ENCODE results near the gene LY86.
A peak's percentile ranks its signal among the peaks of the same experiment; 100 is the strongest.

The LY86 gene

GRCh38 chr6:6690144-6690483 is 101.6 kb downstream of the LY86 start:
- no peaks in the 10 kb centered on the region for H3K36me3 ChIP-seq (ENCODE audit: control insufficient read depth, insufficient read depth, low read length)
- no peak overlapping the region for H3K27ac ChIP-seq (ENCODE audit: low read length)
- no CpG with 5 or more reads among the region's 2 CpGs for WGBS (ENCODE audit: insufficient coverage, insufficient read length)
- H3K4me1 ChIP-seq (ENCODE audit: control insufficient read depth, insufficient read depth, low read length), result peaks cover 5% of the 10 kb centered on the region
- DNase-seq (ENCODE audit: low read depth, low spot score), result no peak
- no peaks in the 10 kb centered on the region for H3K27me3 ChIP-seq (ENCODE audit: control insufficient read depth, insufficient read depth, low read length)
- H3K4me3 ChIP-seq (ENCODE audit: low read length), result no peak overlapping the region
- H3K9me3 ChIP-seq (ENCODE audit: control insufficient read depth, insufficient read depth, low read length), result no peaks in the 10 kb centered on the region

GRCh38 chr6:6694368-6694780 is 105.9 kb downstream of the LY86 start:
- H3K4me1 ChIP-seq (ENCODE audit: control insufficient read depth, insufficient read depth, low read length), result peaks cover 12% of the 10 kb centered on the region
- H3K27me3 ChIP-seq (ENCODE audit: control insufficient read depth, insufficient read depth, low read length), result no peaks in the 10 kb centered on the region
- no peaks in the 10 kb centered on the region for H3K36me3 ChIP-seq (ENCODE audit: control insufficient read depth, insufficient read depth, low read length)
- no peak overlapping the region for H3K4me3 ChIP-seq (ENCODE audit: low read length)
- H3K27ac ChIP-seq (ENCODE audit: low read length), result no peak overlapping the region
- WGBS (ENCODE audit: insufficient coverage, insufficient read length), result no CpG with 5 or more reads among the region's 6 CpGs
- H3K9me3 ChIP-seq (ENCODE audit: control insufficient read depth, insufficient read depth, low read length), result no peaks in the 10 kb centered on the region
- DNase-seq (ENCODE audit: low read depth, low spot score), result peak; percentile 35

GRCh38 chr6:6694825-6695624 is 106.5 kb downstream of the LY86 start:
- DNase-seq (ENCODE audit: low read depth, low spot score), result no peak
- WGBS (ENCODE audit: insufficient coverage, insufficient read length), result no CpG with 5 or more reads among the region's 18 CpGs
- Histone ChIP-seq H3K4me3 (ENCODE audit: low read length) (no peak overlapping the region), H3K27me3 (ENCODE audit: control insufficient read depth, insufficient read depth, low read length) (no peaks in the 10 kb centered on the region), H3K27ac (ENCODE audit: low read length) (no peak overlapping the region), H3K36me3 (ENCODE audit: control insufficient read depth, insufficient read depth, low read length) (no peaks in the 10 kb centered on the region), H3K4me1 (ENCODE audit: control insufficient read depth, insufficient read depth, low read length) (peaks cover 12% of the 10 kb centered on the region), H3K9me3 (ENCODE audit: control insufficient read depth, insufficient read depth, low read length) (no peaks in the 10 kb centered on the region)

GRCh38 chr6:6695625-6696276 is 107.2 kb downstream of the LY86 start:
- no peaks in the 10 kb centered on the region for H3K36me3 ChIP-seq (ENCODE audit: control insufficient read depth, insufficient read depth, low read length)
- no CpG with 5 or more reads among the region's 6 CpGs for WGBS (ENCODE audit: insufficient coverage, insufficient read length)
- H3K27me3 ChIP-seq (ENCODE audit: control insufficient read depth, insufficient read depth, low read length), result no peaks in the 10 kb centered on the region
- H3K27ac ChIP-seq (ENCODE audit: low read length), result no peak overlapping the region
- DNase-seq (ENCODE audit: low read depth, low spot score), result no peak
- peaks cover 12% of the 10 kb centered on the region for H3K4me1 ChIP-seq (ENCODE audit: control insufficient read depth, insufficient read depth, low read length)
- no peaks in the 10 kb centered on the region for H3K9me3 ChIP-seq (ENCODE audit: control insufficient read depth, insufficient read depth, low read length)
- no peak overlapping the region for H3K4me3 ChIP-seq (ENCODE audit: low read length)

- H3K27ac ChIP-seq (ENCODE audit: low read length), result no peak overlapping the region
- no peaks in the 10 kb centered on the region for H3K36me3 ChIP-seq (ENCODE audit: control insufficient read depth, insufficient read depth, low read length)
- peaks cover 12% of the 10 kb centered on the region for H3K4me1 ChIP-seq (ENCODE audit: control insufficient read depth, insufficient read depth, low read length)
- DNase-seq (ENCODE audit: low read depth, low spot score), result peak; percentile 68
- no peaks in the 10 kb centered on the region for H3K9me3 ChIP-seq (ENCODE audit: control insufficient read depth, insufficient read depth, low read length)
- no CpG with 5 or more reads among the region's 9 CpGs for WGBS (ENCODE audit: insufficient coverage, insufficient read length)
- H3K27me3 ChIP-seq (ENCODE audit: control insufficient read depth, insufficient read depth, low read length), result no peaks in the 10 kb centered on the region
- no peak overlapping the region for H3K4me3 ChIP-seq (ENCODE audit: low read length)
These were observed 108.5 kb downstream of the LY86 start for GRCh38 chr6:6696867-6697531.

GRCh38 chr6:6697620-6698019 is 109.1 kb downstream of the LY86 start:
- no peaks in the 10 kb centered on the region for H3K9me3 ChIP-seq (ENCODE audit: control insufficient read depth, insufficient read depth, low read length)
- no CpG with 5 or more reads among the region's 3 CpGs for WGBS (ENCODE audit: insufficient coverage, insufficient read length)
- H3K27ac ChIP-seq (ENCODE audit: low read length), result no peak overlapping the region
- no peak for DNase-seq (ENCODE audit: low read depth, low spot score)
- no peaks in the 10 kb centered on the region for H3K36me3 ChIP-seq (ENCODE audit: control insufficient read depth, insufficient read depth, low read length)
- H3K27me3 ChIP-seq (ENCODE audit: control insufficient read depth, insufficient read depth, low read length), result no peaks in the 10 kb centered on the region
- H3K4me3 ChIP-seq (ENCODE audit: low read length), result no peak overlapping the region
- H3K4me1 ChIP-seq (ENCODE audit: control insufficient read depth, insufficient read depth, low read length), result peaks cover 12% of the 10 kb centered on the region

GRCh38 chr6:6699741-6700367 is 111.3 kb downstream of the LY86 start:
- no peak for DNase-seq (ENCODE audit: low read depth, low spot score)
- Histone ChIP-seq H3K9me3 (ENCODE audit: control insufficient read depth, insufficient read depth, low read length) (no peaks in the 10 kb centered on the region), H3K4me1 (ENCODE audit: control insufficient read depth, insufficient read depth, low read length) (peaks cover 7% of the 10 kb centered on the region), H3K36me3 (ENCODE audit: control insufficient read depth, insufficient read depth, low read length) (no peaks in the 10 kb centered on the region), H3K27ac (ENCODE audit: low read length) (no peak overlapping the region), H3K4me3 (ENCODE audit: low read length) (no peak overlapping the region), H3K27me3 (ENCODE audit: control insufficient read depth, insufficient read depth, low read length) (no peaks in the 10 kb centered on the region)
- WGBS (ENCODE audit: insufficient coverage, insufficient read length), result no CpG with 5 or more reads among the region's 11 CpGs

- Histone ChIP-seq H3K36me3 (ENCODE audit: control insufficient read depth, insufficient read depth, low read length) (no peaks in the 10 kb centered on the region), H3K4me1 (ENCODE audit: control insufficient read depth, insufficient read depth, low read length) (peaks cover 4% of the 10 kb centered on the region), H3K27ac (ENCODE audit: low read length) (no peak overlapping the region), H3K4me3 (ENCODE audit: low read length) (no peak overlapping the region), H3K9me3 (ENCODE audit: control insufficient read depth, insufficient read depth, low read length) (no peaks in the 10 kb centered on the region), H3K27me3 (ENCODE audit: control insufficient read depth, insufficient read depth, low read length) (no peaks in the 10 kb centered on the region)
- DNase-seq (ENCODE audit: low read depth, low spot score), result no peak
- no CpG with 5 or more reads among the region's 13 CpGs for WGBS (ENCODE audit: insufficient coverage, insufficient read length)
These were observed 112.1 kb downstream of the LY86 start for GRCh38 chr6:6700407-6701270.

GRCh38 chr6:6701864-6702263 is 113.3 kb downstream of the LY86 start:
- no peak for DNase-seq (ENCODE audit: low read depth, low spot score)
- H3K4me3 ChIP-seq (ENCODE audit: low read length), result no peak overlapping the region
- H3K4me1 ChIP-seq (ENCODE audit: control insufficient read depth, insufficient read depth, low read length), result peaks cover 2% of the 10 kb centered on the region; the same call in 1 of the 2 replicates
- no peaks in the 10 kb centered on the region for H3K27me3 ChIP-seq (ENCODE audit: control insufficient read depth, insufficient read depth, low read length)
- no peaks in the 10 kb centered on the region for H3K9me3 ChIP-seq (ENCODE audit: control insufficient read depth, insufficient read depth, low read length)
- no CpG with 5 or more reads among the region's 9 CpGs for WGBS (ENCODE audit: insufficient coverage, insufficient read length)
- H3K27ac ChIP-seq (ENCODE audit: low read length), result no peak overlapping the region
- H3K36me3 ChIP-seq (ENCODE audit: control insufficient read depth, insufficient read depth, low read length), result no peaks in the 10 kb centered on the region

GRCh38 chr6:6703699-6704098 is 115.2 kb downstream of the LY86 start:
- DNase-seq (ENCODE audit: low read depth, low spot score), result no peak
- Histone ChIP-seq H3K9me3 (ENCODE audit: control insufficient read depth, insufficient read depth, low read length) (no peaks in the 10 kb centered on the region), H3K27ac (ENCODE audit: low read length) (no peak overlapping the region), H3K36me3 (ENCODE audit: control insufficient read depth, insufficient read depth, low read length) (no peaks in the 10 kb centered on the region), H3K27me3 (ENCODE audit: control insufficient read depth, insufficient read depth, low read length) (no peaks in the 10 kb centered on the region), H3K4me3 (ENCODE audit: low read length) (no peak overlapping the region), H3K4me1 (ENCODE audit: control insufficient read depth, insufficient read depth, low read length) (no peaks in the 10 kb centered on the region)
- no CpG with 5 or more reads among the region's 4 CpGs for WGBS (ENCODE audit: insufficient coverage, insufficient read length)

All from iPS DF 6.9 (cell line).